ENCODE data around the gene SUGP2. TPM values are rescaled to one million over a fixed set of nuclear protein-coding genes. Genes with fewer than 3 reads are reported as not detected.

Gene SUGP2
- total RNA-seq, 1 donor from 2014 or later, result 75.6 TPM

DNA sequence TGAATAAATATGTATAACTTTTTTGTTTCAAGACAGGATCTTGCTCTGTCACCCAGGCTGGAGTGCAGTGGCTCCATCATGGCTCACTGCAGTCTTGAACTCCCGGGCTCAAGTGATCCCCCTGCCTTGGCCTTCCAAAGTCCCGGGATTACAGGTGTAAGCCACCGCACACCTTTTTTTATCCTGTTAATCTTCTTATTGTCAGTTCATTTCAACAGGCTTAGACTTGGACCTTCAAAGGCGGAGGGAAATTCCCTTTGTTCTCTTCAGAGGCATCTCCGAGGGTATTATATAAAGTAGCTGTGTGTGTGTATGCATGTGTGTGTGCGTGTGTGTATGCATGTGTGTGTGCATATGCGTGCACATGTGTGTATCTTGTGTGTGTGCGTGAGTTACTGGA is 35.0 kb downstream of the SUGP2 start:
- Histone ChIP-seq H3K27ac (no peak overlapping the region), H3K9me3 (no peaks in the 10 kb centered on the region), H3K36me3 (peaks cover 66% of the 10 kb centered on the region), H3K27me3 (no peaks in the 10 kb centered on the region), H3K4me1 (no peaks in the 10 kb centered on the region), H3K4me3 (no peak overlapping the region)
- intact Hi-C loops (cut with DNase I), result no loop called here
- TF ChIP-seq, protein P1, sequence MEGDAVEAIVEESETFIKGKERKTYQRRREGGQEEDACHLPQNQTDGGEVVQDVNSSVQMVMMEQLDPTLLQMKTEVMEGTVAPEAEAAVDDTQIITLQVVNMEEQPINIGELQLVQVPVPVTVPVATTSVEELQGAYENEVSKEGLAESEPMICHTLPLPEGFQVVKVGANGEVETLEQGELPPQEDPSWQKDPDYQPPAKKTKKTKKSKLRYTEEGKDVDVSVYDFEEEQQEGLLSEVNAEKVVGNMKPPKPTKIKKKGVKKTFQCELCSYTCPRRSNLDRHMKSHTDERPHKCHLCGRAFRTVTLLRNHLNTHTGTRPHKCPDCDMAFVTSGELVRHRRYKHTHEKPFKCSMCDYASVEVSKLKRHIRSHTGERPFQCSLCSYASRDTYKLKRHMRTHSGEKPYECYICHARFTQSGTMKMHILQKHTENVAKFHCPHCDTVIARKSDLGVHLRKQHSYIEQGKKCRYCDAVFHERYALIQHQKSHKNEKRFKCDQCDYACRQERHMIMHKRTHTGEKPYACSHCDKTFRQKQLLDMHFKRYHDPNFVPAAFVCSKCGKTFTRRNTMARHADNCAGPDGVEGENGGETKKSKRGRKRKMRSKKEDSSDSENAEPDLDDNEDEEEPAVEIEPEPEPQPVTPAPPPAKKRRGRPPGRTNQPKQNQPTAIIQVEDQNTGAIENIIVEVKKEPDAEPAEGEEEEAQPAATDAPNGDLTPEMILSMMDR (IDR thresholded peaks at IDR 0.05), result no peak
- ATAC-seq, result no peak
- DNase-seq, result no peak

DNA sequence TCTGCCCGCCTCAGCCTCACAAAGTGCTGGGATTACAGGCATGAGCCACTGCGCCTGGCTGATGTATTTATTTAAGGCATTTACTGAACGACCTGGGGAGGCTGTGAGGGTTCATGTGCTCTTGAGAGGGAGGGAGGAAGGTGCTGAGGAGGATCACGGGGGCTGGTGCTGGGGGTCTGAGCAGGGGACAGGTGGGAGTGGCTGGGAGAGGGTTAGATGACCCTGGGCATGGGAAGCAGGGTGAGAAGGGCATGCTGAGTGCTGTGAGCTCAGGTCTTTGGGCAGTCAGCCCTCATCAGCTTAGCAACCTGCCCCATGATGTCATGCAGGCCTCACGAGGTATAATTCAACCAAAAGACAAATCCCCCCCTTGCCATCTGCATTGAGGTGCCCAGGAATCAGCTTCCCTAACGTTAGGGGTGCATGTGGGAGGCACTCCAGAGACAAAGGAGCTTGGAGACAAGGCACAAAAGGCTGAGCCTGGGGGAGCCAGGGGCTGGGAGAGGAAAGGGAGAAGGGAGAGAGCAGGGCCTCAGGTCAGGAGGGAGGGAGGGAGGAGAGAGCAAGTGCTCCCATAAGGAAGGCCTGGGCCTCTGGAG is 36.4 kb downstream of the SUGP2 start:
- TF ChIP-seq, protein P1 (IDR thresholded peaks at IDR 0.05), result no peak
- Histone ChIP-seq H3K4me1 (no peaks in the 10 kb centered on the region), H3K4me3 (no peak overlapping the region), H3K9me3 (no peaks in the 10 kb centered on the region), H3K36me3 (peaks cover 62% of the 10 kb centered on the region), H3K27me3 (no peaks in the 10 kb centered on the region), H3K27ac (no peak overlapping the region)
- no peak for DNase-seq
- no peak for ATAC-seq
- intact Hi-C loops (cut with DNase I), result no loop called here

DNA sequence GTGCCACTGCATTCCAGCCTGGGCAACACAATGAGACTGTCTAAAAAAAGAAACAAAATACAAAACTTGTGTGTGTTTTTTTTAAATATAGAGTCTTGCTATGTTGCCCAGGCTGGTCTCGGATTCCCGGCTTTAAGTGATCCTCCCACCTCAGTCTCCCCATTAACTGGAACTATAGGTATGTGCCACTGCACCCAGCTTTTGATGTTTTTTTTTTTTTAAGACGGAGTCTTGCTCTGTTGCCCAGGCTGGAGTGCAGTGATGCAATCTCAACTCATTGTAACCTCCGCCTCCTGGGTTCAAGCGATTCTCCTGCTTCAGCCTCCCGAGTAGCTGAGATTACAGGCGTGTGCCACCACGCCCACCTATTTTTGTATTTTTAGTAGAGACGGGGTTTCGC is 37.0 kb downstream of the SUGP2 start:
- TF ChIP-seq, protein P1 (IDR thresholded peaks at IDR 0.05), result no peak
- ATAC-seq (no peak), DNase-seq (no peak)
- no peak overlapping the region for H3K4me3 ChIP-seq
- no peak overlapping the region for H3K27ac ChIP-seq
- H3K4me1 ChIP-seq, result no peaks in the 10 kb centered on the region
- H3K27me3 ChIP-seq, result no peaks in the 10 kb centered on the region
- intact Hi-C loops (cut with DNase I), result no loop called here
- no peaks in the 10 kb centered on the region for H3K9me3 ChIP-seq
- H3K36me3 ChIP-seq, result peaks cover 56% of the 10 kb centered on the region

DNA sequence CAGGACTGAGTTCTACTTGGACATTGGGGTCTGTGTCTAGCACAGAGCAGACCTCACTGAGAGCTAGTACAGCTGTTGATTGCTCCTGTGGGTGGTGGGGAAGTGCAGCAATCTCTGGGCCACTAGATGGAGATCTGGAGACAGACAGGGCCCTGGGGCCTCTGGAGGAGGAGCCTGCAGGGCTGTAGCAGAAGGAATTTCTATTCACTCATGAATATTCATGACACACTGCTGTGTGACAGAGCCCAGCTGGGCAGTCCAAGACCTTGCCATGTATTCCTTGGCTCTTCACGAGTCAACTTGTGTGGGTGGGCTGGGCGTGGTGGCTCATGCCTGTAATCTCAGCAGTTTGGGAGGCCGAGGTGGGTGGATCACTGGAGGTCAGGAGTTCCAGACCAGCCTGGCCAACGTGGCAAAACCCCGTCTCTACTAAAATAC is 37.5 kb downstream of the SUGP2 start:
- no peaks in the 10 kb centered on the region for H3K9me3 ChIP-seq
- peak; percentile 70 for DNase-seq
- no peaks in the 10 kb centered on the region for H3K27me3 ChIP-seq
- intact Hi-C loops (cut with DNase I), result no loop called here
- no peak overlapping the region for H3K4me3 ChIP-seq
- ATAC-seq, result peak; percentile 86
- no peaks in the 10 kb centered on the region for H3K4me1 ChIP-seq
- no peak overlapping the region for H3K27ac ChIP-seq
- peaks cover 51% of the 10 kb centered on the region for H3K36me3 ChIP-seq
- TF ChIP-seq, protein P1 (IDR thresholded peaks at IDR 0.05), result peak; percentile 47

DNA sequence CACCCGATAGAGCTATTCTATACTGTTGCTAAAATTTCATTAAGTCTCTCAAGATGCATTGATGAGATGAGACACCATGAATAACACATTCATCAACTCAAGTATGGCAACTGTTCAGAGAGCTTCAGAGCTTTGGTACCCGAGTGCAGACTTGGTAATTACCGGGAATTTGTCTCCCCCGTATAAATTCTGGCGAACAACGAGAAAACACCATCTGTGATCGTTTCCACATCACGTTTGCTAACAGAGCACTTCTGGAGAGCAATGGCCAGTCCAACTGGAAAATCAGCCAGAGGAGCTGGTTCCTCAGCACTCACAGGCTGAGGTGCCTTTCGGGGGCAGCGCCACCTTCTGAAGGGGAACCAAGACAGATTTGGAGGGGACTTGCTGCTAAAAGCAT is 40.2 kb downstream of the SUGP2 start:
- Histone ChIP-seq H3K4me1 (no peaks in the 10 kb centered on the region), H3K9me3 (no peaks in the 10 kb centered on the region), H3K4me3 (no peak overlapping the region), H3K27ac (no peak overlapping the region), H3K27me3 (no peaks in the 10 kb centered on the region), H3K36me3 (peaks cover 40% of the 10 kb centered on the region)
- DNase-seq, result no peak
- ATAC-seq, result no peak
- intact Hi-C loops (cut with DNase I), result no loop called here
- TF ChIP-seq, protein P1 (IDR thresholded peaks at IDR 0.05), result no peak

DNA sequence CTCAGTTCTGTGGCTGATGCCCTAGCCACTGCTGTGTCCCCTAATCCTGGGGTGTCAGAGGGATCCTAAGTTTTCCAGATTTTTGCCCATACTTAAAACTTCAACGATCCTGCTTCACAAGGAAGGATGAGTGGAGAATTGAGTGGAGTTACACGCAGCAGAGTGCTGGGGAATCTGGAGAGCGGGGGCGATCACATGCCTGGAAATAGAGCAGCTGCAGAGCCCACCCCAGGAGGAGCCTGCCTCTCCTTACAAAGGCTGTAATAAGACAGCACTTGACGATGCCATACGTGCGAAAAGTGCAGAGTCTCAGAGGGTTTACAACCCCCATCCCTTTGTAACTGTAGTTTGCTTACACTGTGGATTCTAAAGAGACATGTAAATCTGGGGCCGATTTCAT is 40.6 kb downstream of the SUGP2 start:
- Histone ChIP-seq H3K36me3 (peaks cover 40% of the 10 kb centered on the region), H3K4me3 (no peak overlapping the region), H3K27me3 (no peaks in the 10 kb centered on the region), H3K4me1 (no peaks in the 10 kb centered on the region), H3K9me3 (no peaks in the 10 kb centered on the region), H3K27ac (no peak overlapping the region)
- intact Hi-C loops (cut with DNase I), result no loop called here
- no peak for ATAC-seq
- no peak for DNase-seq
- TF ChIP-seq, protein P1 (IDR thresholded peaks at IDR 0.05), result no peak
